ENCODE measurements around the gene OSBPL10. TPM values are rescaled to one million over a fixed set of nuclear protein-coding genes. Genes with fewer than 3 reads are reported as not detected.

Gene OSBPL10
- total and polyA plus RNA-seq, 7 donors = 2.3 to 77.7 (median 8.5) TPM

- Histone ChIP-seq H3K27ac (no peak overlapping the region), H3K9me3 (no peaks in the 10 kb centered on the region), H3K4me1 (no peaks in the 10 kb centered on the region), H3K4me3 (no peak overlapping the region), H3K36me3 (no peaks in the 10 kb centered on the region), H3K27me3 (no peaks in the 10 kb centered on the region)
- TF ChIP-seq POLR2AphosphoS5 (IDR thresholded peaks at IDR 0.05) (no peak), EP300 (IDR thresholded peaks at IDR 0.05) (no peak), POLR2A (IDR thresholded peaks at IDR 0.05) (no peak)
- WGBS, 2 donors = 81 to 85% methylated on average over 6 of the region's 6 CpGs
- DNase-seq = no peak
- intact Hi-C loops (cut with DNase I) = no loop called here
These were observed 226.3 kb downstream of the OSBPL10 start for GRCh38 chr3:31754575-31755278.

DNA sequence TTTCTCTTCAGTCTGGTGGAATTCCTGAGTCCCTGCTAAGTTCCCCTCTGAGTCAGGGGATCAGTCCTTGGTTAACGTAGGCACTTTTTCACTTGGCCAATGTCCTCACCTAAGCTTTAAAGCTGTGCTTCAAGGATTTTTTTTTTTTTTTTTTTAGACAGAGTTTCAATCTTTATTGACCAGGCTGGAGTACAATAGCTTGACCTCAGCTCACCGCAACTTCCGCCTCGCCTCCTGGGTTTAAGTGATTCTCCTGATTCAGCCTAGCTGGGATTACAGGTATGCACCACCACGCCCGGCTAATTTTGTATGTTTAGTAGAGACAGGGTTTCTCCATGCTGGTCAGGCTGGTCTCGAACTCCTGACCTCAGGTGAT is 228.0 kb downstream of the OSBPL10 start:
- no peak overlapping the region for H3K4me3 ChIP-seq
- intact Hi-C loops (cut with DNase I) = no loop called here
- no peak overlapping the region for H3K27ac ChIP-seq
- DNase-seq = no peak
- no peak for TF ChIP-seq POLR2A (IDR thresholded peaks at IDR 0.05)
- TF ChIP-seq, protein P1, sequence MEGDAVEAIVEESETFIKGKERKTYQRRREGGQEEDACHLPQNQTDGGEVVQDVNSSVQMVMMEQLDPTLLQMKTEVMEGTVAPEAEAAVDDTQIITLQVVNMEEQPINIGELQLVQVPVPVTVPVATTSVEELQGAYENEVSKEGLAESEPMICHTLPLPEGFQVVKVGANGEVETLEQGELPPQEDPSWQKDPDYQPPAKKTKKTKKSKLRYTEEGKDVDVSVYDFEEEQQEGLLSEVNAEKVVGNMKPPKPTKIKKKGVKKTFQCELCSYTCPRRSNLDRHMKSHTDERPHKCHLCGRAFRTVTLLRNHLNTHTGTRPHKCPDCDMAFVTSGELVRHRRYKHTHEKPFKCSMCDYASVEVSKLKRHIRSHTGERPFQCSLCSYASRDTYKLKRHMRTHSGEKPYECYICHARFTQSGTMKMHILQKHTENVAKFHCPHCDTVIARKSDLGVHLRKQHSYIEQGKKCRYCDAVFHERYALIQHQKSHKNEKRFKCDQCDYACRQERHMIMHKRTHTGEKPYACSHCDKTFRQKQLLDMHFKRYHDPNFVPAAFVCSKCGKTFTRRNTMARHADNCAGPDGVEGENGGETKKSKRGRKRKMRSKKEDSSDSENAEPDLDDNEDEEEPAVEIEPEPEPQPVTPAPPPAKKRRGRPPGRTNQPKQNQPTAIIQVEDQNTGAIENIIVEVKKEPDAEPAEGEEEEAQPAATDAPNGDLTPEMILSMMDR (IDR thresholded peaks at IDR 0.05) = no peak
- no peak for TF ChIP-seq POLR2AphosphoS5 (IDR thresholded peaks at IDR 0.05)
- TF ChIP-seq EP300 (IDR thresholded peaks at IDR 0.05) = no peak
- H3K36me3 ChIP-seq = no peaks in the 10 kb centered on the region
- 96 to 97% methylated on average over 7 of the region's 7 CpGs for WGBS, 2 donors
- no peaks in the 10 kb centered on the region for H3K27me3 ChIP-seq
- no peaks in the 10 kb centered on the region for H3K9me3 ChIP-seq
- H3K4me1 ChIP-seq = no peaks in the 10 kb centered on the region

GRCh38 chr3:31752305-31753049 is 228.6 kb downstream of the OSBPL10 start:
- Histone ChIP-seq H3K4me1 (no peaks in the 10 kb centered on the region), H3K27me3 (no peaks in the 10 kb centered on the region), H3K9me3 (no peaks in the 10 kb centered on the region), H3K27ac (no peak overlapping the region), H3K4me3 (no peak overlapping the region), H3K36me3 (no peaks in the 10 kb centered on the region)
- no peak for TF ChIP-seq POLR2AphosphoS5 (IDR thresholded peaks at IDR 0.05)
- TF ChIP-seq, protein P1 (IDR thresholded peaks at IDR 0.05) = no peak
- DNase-seq = no peak
- 80 to 88% methylated on average over 7 of the region's 7 CpGs for WGBS, 2 donors
- intact Hi-C loops (cut with DNase I) = no loop called here

DNA sequence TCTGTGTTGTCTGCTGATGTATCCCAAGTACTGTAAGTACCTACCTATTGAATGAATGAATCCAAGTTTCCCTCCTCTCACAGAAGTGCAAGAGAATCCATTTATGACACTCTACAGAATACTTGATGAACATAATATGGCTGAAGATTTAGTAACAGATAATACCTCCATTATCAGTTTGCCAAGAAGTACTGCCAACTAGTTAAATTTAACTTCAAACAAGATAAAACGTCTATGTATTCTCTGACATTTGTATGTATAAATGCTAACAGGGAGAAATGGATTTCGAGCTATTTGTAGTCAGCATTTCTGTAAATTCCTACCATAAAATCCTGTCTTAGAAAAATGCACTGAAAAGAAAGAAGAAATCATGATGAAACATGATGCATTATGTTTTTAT is 230.7 kb downstream of the OSBPL10 start:
- WGBS, 2 donors = 65 to 66% methylated on average over 2 of the region's 2 CpGs
- Histone ChIP-seq H3K4me3 (no peak overlapping the region), H3K27me3 (no peaks in the 10 kb centered on the region), H3K9me3 (no peaks in the 10 kb centered on the region), H3K27ac (no peak overlapping the region), H3K4me1 (no peaks in the 10 kb centered on the region), H3K36me3 (no peaks in the 10 kb centered on the region)
- TF ChIP-seq, protein P1 (IDR thresholded peaks at IDR 0.05) = no peak
- no peak for TF ChIP-seq EP300 (IDR thresholded peaks at IDR 0.05)
- no peak for TF ChIP-seq POLR2AphosphoS5 (IDR thresholded peaks at IDR 0.05)
- no peak for TF ChIP-seq POLR2A (IDR thresholded peaks at IDR 0.05)
- no peak for DNase-seq
- intact Hi-C loops (cut with DNase I) = no loop called here

DNA sequence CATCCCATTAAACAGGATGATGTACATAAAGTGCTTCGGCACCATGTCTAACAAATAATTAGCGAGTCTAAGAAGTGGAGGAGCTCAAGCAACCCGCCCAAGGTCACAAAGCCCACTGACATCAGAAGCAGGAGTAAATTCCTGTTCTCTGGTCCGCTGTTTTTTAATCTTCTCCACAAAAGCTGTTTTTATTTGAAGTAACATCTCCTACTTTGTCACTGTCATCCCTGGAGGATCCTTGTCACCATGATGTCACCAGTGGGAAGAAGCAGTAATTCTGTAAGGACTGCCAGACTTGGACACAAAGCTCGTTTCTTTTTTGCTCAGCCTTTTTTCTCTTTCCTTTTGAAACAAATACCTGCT is 232.1 kb downstream of the OSBPL10 start:
- H3K4me1 ChIP-seq = no peaks in the 10 kb centered on the region
- no peaks in the 10 kb centered on the region for H3K36me3 ChIP-seq
- no peaks in the 10 kb centered on the region for H3K27me3 ChIP-seq
- DNase-seq = no peak
- H3K4me3 ChIP-seq = no peak overlapping the region
- TF ChIP-seq POLR2AphosphoS5 (IDR thresholded peaks at IDR 0.05) (no peak), POLR2A (IDR thresholded peaks at IDR 0.05) (no peak), EP300 (IDR thresholded peaks at IDR 0.05) (no peak)
- TF ChIP-seq, protein P1 (IDR thresholded peaks at IDR 0.05) = no peak
- intact Hi-C loops (cut with DNase I) = no loop called here
- 85 to 86% methylated on average over 5 of the region's 5 CpGs for WGBS, 2 donors
- H3K27ac ChIP-seq = no peak overlapping the region
- no peaks in the 10 kb centered on the region for H3K9me3 ChIP-seq
